GM19328 (cell line): Measurements from ENCODE around the gene COPG2.

Experiments
- ATAC-seq: cut with Tn5 transposase; IDR thresholded peaks from one replicate; pipeline ENCODE4 v1.9.1; 2021; ENCODE audit warnings: mild to moderate bottlenecking, moderate library complexity; ENCODE audit not compliant: unreplicated experiment

The COPG2 gene

GRCh38 chr7:130478991-130479390, 189.6 kb downstream of the COPG2 start:
- ATAC-seq: no peak

- ATAC-seq: peak; percentile 75
Observed at GRCh38 chr7:130476297-130477150, 192.0 kb downstream of the COPG2 start.

- ATAC-seq: no peak
Observed at GRCh38 chr7:130475776-130476175, 192.8 kb downstream of the COPG2 start.

- no peak for ATAC-seq
Observed at GRCh38 chr7:130473876-130474275, 194.7 kb downstream of the COPG2 start.

- no peak for ATAC-seq
Observed at GRCh38 chr7:130473289-130473688, 195.3 kb downstream of the COPG2 start.

GRCh38 chr7:130471974-130472373, 196.6 kb downstream of the COPG2 start:
- ATAC-seq: no peak

- ATAC-seq: no peak
Observed at GRCh38 chr7:130468612-130469011, 199.9 kb downstream of the COPG2 start.

GRCh38 chr7:130463553-130464434, 204.8 kb downstream of the COPG2 start:
- no peak for ATAC-seq

- ATAC-seq: no peak
Observed at GRCh38 chr7:130461272-130461671, 207.3 kb downstream of the COPG2 start.

- ATAC-seq: no peak
Observed at GRCh38 chr7:130458257-130458656, 210.3 kb downstream of the COPG2 start.
